GM10847 (cell line): ENCODE measurements around the gene POMC.

Source experiments
- POLR2A ChIP-seq: IDR thresholded peaks from 2 replicates; pipeline ENCODE4 v1.6.1; 2011; ENCODE audit not compliant: insufficient read length; ENCODE audit errors: extremely low read depth

The POMC gene

DNA sequence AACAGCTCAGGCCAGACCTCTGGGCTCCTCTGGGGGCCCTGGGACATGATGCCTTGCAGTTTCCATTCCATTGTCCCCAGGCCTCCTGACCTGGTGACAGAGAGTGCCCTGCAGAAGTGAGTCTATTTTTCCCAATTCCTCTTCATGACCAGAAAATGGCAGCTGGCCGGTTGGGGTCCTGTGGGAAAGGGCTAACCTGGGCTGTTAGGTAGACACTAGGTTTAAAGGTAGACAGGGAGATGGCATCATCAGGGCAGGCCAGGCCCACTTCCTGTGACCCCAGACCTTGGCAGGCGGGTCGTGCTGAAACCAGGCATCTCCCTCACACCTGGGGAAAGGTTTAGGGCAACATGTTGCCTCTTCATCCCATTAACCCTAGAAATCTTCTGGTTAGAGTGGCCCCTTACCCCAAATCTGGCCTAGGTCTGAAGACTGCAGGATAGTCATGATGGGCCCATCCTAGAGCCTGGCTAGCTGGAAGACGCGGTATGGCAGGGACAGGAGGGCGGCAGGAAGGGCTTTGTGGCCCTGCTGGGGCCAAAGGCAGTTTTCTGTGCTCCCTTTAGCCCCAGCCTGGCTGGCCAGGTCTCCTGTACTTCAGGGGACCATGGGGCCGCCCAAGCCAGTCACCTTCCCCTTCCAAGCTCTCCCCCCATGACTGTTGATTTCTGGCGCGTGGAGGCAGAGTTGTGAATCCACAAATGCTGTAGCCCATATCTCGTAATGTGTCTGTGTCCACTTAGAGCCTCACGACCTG is 10.1 kb downstream of the POMC start:
- no peak for TF ChIP-seq POLR2A

- no peak for TF ChIP-seq POLR2A
These were observed 13.0 kb downstream of the POMC start for GRCh38 chr2:25155401-25155800.

GRCh38 chr2:25151718-25152117 is 16.7 kb downstream of the POMC start:
- no peak for TF ChIP-seq POLR2A

DNA sequence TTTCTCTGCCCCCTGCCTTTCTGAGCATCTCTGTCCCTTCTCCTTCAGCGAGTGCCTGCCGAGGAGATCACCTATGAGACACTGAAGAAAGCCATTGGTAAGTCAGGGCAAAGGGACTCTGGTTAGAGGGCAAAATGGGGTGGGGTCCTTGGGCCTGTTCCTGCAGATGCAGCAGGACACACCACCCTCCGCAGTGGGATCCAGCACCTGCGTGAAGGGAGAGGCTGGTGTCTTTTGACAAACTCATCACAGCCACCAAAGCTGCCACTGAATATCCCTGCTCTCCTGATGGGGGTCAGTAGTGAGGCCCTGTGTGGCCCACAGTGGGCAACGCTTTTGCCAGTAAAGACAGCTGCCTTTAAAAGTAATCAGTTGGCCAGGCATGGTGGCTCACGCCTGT is 18.7 kb downstream of the POMC start:
- no peak for TF ChIP-seq POLR2A

DNA sequence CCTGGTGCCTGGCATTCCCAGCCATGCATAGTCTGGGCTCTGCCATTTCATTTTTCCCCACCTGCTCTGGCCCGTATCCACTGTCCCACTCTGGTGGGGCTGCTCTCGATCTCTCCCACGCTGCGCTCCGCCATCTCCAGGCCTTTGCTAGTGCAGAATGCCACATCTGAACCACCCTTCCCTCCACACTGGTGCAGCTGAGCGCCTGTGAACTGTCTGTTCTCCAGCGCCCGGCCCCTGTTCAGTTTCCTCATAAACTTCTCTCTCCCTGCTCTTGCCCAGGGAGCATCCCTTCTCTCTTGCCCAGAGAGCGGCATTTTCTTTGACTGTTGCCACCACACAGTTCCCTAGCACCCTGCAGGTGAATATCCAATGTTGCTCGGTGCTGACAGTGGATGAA is 21.5 kb downstream of the POMC start:
- no peak for TF ChIP-seq POLR2A

DNA sequence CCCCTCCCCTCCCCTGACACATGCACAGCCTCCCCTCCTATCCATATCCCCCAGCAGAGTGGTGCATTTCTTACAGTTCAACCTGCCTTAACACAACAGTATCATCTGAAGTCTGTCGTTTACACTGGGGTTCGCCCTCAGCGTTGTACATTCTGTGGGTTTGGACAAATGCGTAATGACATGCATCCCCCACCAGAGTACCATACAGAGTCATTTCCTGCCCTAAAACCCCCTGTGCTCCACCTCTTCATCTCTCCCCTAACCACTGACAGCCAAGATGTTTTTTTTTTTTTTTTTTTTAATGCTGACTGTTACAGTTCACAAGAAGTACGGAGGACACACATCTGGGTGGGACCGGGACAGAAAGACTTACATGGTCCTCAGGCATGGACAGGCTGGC is 22.6 kb downstream of the POMC start:
- TF ChIP-seq POLR2A = no peak

- TF ChIP-seq POLR2A = no peak
These were observed 27.3 kb downstream of the POMC start for GRCh38 chr2:25141120-25141519.

DNA sequence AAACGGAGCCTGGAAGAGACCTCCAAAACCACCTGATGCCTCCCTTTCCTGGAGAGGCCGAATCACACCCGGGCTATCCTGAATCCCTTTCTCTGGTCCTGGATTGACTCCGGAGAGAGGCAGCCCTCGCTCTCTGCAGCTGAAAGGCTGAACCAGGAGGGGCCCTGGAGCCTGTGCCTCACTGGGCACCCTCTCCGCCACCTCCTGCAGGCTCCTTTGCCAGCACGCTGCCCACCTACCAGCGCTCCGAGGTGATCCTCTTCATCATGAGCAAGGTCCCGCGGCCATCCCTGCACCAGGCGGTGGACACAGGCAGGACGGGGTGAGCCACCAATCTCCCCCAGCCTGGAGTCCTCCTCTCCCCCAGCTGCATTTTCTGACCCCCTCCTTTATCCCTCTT is 35.7 kb downstream of the POMC start:
- TF ChIP-seq POLR2A = no peak

GRCh38 chr2:25132299-25132635 is 36.1 kb downstream of the POMC start:
- TF ChIP-seq POLR2A = no peak

DNA sequence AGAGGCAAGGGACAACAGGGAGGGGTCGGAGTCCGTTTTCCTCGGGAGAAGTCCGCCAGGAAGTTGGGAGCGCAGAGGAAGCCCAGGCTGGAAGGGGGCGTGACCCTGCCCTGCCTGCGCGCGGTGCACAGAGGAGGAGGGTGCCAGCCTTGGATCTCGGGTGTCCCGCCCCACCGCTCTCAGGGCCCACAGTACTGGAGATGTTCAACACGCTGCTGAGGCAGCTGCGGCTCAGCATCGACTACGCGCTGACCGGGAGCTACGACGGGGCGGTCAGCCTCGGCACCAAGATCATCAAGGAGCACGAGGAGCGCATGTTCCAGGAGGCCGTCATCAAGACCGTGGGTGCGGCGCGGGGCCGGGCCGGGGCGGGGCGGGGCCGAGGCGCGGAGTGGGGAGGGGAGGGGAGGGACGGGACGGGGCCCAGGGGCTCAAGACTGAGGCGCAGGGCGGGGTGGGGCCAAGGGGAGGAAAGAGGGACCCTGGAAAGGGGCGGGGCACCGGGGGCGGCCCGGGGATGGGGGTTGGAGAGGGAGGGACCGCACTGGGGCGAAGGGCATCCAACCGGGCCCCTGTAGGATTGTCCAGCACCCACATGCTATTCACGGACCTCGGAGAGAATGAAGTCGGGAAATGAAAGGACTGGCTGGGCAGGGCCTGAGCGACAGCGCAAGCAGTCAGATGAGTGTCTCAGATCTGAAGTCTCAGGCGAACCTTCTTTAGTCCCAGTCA is 36.6 kb downstream of the POMC start:
- TF ChIP-seq POLR2A = no peak

DNA sequence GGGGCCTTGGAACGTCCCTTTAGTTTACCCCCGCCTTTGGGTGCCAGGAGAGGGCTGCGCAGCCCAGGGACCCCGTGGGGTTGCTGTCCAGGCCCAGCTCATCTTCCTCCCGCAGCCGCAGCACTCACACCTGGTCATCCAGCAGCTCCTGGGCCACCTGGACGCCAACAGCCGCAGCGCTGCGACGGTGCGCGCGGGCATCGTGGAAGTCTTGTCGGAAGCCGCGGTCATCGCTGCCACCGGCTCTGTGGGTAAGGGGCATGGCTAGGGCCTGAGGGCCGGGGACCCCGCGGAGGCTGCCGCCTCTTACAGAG is 37.2 kb downstream of the POMC start:
- no peak for TF ChIP-seq POLR2A

DNA sequence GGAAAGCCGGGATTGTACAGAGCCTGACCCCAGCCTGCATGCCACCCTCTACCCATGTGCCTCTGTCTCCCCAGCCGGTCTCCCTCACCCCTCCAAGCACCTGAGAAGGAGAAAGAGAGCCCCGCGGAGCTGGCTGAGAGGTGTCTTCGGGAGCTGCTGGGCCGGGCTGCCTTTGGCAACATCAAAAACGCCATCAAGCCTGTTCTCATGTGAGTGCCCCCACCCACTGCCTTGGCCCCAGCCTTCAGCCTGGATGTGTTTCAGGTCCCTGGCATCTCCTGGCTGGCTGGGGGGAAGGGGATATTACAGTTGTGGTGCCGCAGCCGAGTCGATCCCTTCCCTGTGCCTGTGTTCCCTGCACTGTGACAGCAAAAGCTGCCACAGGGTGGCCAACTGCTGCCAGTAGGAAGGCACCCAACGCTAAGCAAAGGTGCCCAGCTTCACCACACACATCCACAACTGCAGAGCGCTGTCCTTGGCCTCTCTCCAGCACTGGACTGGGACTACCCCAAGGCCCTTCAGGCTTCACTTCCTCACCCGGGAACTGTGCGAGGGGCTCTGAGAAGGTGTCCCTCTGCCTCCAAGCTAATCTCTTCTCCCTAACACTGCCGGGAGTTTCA is 38.4 kb downstream of the POMC start:
- TF ChIP-seq POLR2A = no peak

DNA sequence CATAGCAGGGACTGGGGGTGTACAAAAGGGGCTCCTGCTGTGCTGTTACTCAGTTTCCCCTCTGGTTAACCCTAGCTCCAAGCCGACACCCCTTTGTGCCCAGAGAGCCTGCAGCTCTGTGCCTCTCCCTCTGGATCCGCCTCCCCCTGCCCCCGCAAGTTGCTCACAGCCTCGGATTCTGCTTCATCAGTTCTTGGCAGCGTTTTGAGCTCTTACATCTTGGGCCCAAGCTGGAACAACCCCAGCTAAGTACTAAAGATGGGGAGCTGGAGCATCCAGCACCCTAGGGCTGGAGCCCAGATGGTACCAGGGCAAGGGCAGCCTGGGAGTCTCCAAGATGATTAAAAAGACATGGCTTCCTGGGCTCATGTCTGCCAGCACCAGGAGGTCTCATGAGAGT is 40.7 kb downstream of the POMC start:
- TF ChIP-seq POLR2A = no peak

GRCh38 chr2:25125976-25126375 is 42.4 kb downstream of the POMC start:
- TF ChIP-seq POLR2A = no peak

GRCh38 chr2:25125189-25125588 is 43.2 kb downstream of the POMC start:
- no peak for TF ChIP-seq POLR2A

DNA sequence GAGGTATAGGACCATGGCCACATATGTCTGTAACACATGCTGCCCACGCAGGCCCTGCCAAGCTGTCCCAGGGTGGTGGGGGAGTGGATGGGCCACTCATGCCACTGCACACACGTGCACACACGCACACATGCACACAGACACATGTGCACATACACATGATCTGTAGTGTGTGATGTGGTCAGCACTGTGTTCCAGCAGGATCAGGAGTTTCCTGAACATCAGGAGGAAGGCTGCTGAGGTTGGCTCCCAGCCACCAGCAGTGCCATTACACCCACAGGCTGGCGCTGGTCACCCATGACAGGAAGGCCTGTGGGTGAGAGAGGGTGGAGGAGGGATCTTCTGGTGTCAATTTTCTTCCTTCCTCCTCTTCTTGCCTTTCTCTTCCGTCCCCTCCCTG is 44.7 kb downstream of the POMC start:
- no peak for TF ChIP-seq POLR2A

GRCh38 chr2:25122367-25122766 is 46.0 kb downstream of the POMC start:
- no peak for TF ChIP-seq POLR2A
